Adrenal gland (tissue), 5 donors: ENCODE measurements around the gene FBLN5.

ENCODE experiments used
- POLR2A ChIP-seq, 2 donors: fragments of 450-650 bp; IDR thresholded peaks; one replicate each; pipeline ENCODE4 v1.6.1; 2017; ENCODE audit warnings: antibody characterized with exemption in 2 of 2, mild to moderate bottlenecking in 2 of 2, moderate library complexity in 1 of 2
- TF ChIP-seq, protein P1 (sequence below), 6 experiments: fragments of 450-650 bp in 4 of 6; fragments of 200-600 bp in 2 of 6; sonication (generic) in 1 of 6; IDR thresholded peaks; 1 replicate in 5 of 6; 2 replicates in 1 of 6; pipeline versions ENCODE4 v1.5.1 to v1.8.0; 2016 to 2021; ENCODE audit warnings: antibody characterized with exemption in 6 of 6, mild to moderate bottlenecking in 2 of 6, moderate library complexity in 1 of 6
- donor health status: DM: no; HTN: no; CAD: no.

- TF ChIP-seq, protein P1, sequence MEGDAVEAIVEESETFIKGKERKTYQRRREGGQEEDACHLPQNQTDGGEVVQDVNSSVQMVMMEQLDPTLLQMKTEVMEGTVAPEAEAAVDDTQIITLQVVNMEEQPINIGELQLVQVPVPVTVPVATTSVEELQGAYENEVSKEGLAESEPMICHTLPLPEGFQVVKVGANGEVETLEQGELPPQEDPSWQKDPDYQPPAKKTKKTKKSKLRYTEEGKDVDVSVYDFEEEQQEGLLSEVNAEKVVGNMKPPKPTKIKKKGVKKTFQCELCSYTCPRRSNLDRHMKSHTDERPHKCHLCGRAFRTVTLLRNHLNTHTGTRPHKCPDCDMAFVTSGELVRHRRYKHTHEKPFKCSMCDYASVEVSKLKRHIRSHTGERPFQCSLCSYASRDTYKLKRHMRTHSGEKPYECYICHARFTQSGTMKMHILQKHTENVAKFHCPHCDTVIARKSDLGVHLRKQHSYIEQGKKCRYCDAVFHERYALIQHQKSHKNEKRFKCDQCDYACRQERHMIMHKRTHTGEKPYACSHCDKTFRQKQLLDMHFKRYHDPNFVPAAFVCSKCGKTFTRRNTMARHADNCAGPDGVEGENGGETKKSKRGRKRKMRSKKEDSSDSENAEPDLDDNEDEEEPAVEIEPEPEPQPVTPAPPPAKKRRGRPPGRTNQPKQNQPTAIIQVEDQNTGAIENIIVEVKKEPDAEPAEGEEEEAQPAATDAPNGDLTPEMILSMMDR (IDR thresholded peaks at IDR 0.05), result no peak
- no peak for TF ChIP-seq POLR2A (IDR thresholded peaks at IDR 0.05)
These were observed 107.7 kb downstream of the FBLN5 start for GRCh38 chr14:91839749-91840148.
